Mesendoderm (in vitro differentiated cells): ENCODE results near the gene KIAA0753.

ENCODE experiments used
- DNase-seq: peaks from one replicate; pipeline ENCODE4 v3.0.0; 2013
- H2AK5ac ChIP-seq: 2 replicates; pipeline ENCODE4 v1.6.1; 2013; ENCODE audit warnings: low read length, inconsistent platforms
- H2BK120ac ChIP-seq: 2 replicates; pipeline ENCODE4 v1.6.1; 2013; ENCODE audit warnings: low read depth, mild to moderate bottlenecking, low read length, moderate library complexity, mixed read lengths
- H2BK15ac ChIP-seq: replicated peaks from 2 replicates; pipeline ENCODE4 v1.6.1; 2013; ENCODE audit warnings: low read depth, mild to moderate bottlenecking, moderate library complexity
- H2BK5ac ChIP-seq: 2 replicates; pipeline ENCODE4 v1.6.1; 2013; ENCODE audit warnings: low read length, inconsistent platforms
- H3K18ac ChIP-seq: 2 replicates; pipeline ENCODE4 v1.6.1; 2013; ENCODE audit warnings: mild to moderate bottlenecking, low read length, mixed read lengths
- H3K23ac ChIP-seq: one replicate; pipeline ENCODE4 v1.6.1; 2013; ENCODE audit warnings: low read length
- H3K27ac ChIP-seq: 2 replicates; pipeline ENCODE4 v1.5.1; 2013; ENCODE audit warnings: low read depth, mild to moderate bottlenecking, inconsistent platforms, low read length, moderate library complexity
- H3K27me3 ChIP-seq: 2 replicates; pipeline ENCODE4 v1.6.1; 2013; ENCODE audit warnings: low read length, control low read depth, mild to moderate bottlenecking, inconsistent platforms; ENCODE audit not compliant: insufficient read depth, poor library complexity
- H3K36me3 ChIP-seq: 2 replicates; pipeline ENCODE4 v1.6.1; 2013; ENCODE audit warnings: low read length, inconsistent platforms; ENCODE audit not compliant: control insufficient read depth, insufficient read depth
- H3K4ac ChIP-seq: one replicate; pipeline ENCODE4 v1.6.1; 2013; ENCODE audit warnings: low read depth, mild to moderate bottlenecking, low read length, moderate library complexity
- H3K4me1 ChIP-seq: 2 replicates; pipeline ENCODE4 v1.6.1; 2013; ENCODE audit warnings: low read depth, low read length, inconsistent platforms; ENCODE audit not compliant: control insufficient read depth
- H3K4me2 ChIP-seq: 2 replicates; pipeline ENCODE4 v1.6.1; 2013; ENCODE audit warnings: low read length
- H3K4me3 ChIP-seq: 2 replicates; pipeline ENCODE4 v1.5.1; 2013; ENCODE audit warnings: mild to moderate bottlenecking, low read length
- H3K56ac ChIP-seq: one replicate; pipeline ENCODE4 v1.6.1; 2013; ENCODE audit warnings: low read length
- H3K79me1 ChIP-seq: 2 replicates; pipeline ENCODE4 v1.6.1; 2013; ENCODE audit warnings: low read length, inconsistent platforms
- H3K79me2 ChIP-seq: 2 replicates; pipeline ENCODE4 v1.6.1; 2013; ENCODE audit warnings: mild to moderate bottlenecking, low read length; ENCODE audit not compliant: control insufficient read depth, insufficient read depth
- H3K9ac ChIP-seq: 2 replicates; pipeline ENCODE4 v1.6.1; 2013; ENCODE audit warnings: low read length, inconsistent platforms
- H4K5ac ChIP-seq: one replicate; pipeline ENCODE4 v1.6.1; 2013; ENCODE audit warnings: low read length
- H4K8ac ChIP-seq: one replicate; pipeline ENCODE4 v1.6.1; 2013; ENCODE audit warnings: low read depth, mild to moderate bottlenecking, control low read depth, low read length, moderate library complexity
- WGBS: extraction: QIAGEN DNeasy Blood & Tissue Kit; methylation state at CpG from one replicate; pipeline ENCODE4 v1.1.7; 2013; ENCODE audit warnings: low lambda C conversion rate, missing lambda C conversion rate; ENCODE audit not compliant: insufficient coverage; ENCODE audit errors: extremely low coverage; 5-methylcytosine and 5-hydroxymethylcytosine counted together

Gene KIAA0753

GRCh38 chr17:6591599-6592158 is 48.8 kb downstream of the KIAA0753 start:
- Histone ChIP-seq H3K23ac (no peak overlapping the region), H3K4me2 (no peak overlapping the region), H3K4ac (no peak overlapping the region), H3K4me1 (no peaks in the 10 kb centered on the region), H3K27me3 (no peaks in the 10 kb centered on the region), H2AK5ac (no peak overlapping the region), H2BK5ac (no peak overlapping the region), H3K27ac (peak overlapping the region; percentile 31), H3K18ac (no peak overlapping the region), H4K8ac (no peak overlapping the region), H3K4me3 (no peak overlapping the region), H2BK120ac (no peak overlapping the region), H3K79me1 (no peaks in the 10 kb centered on the region), H3K36me3 (peaks cover 11% of the 10 kb centered on the region), H3K9ac (no peak overlapping the region), H2BK15ac (no peak overlapping the region), H4K5ac (no peak overlapping the region), H3K79me2 (no peaks in the 10 kb centered on the region), H3K56ac (no peak overlapping the region)
- no CpG with 5 or more reads among the region's 7 CpGs for WGBS
- DNase-seq = no peak

- H3K4me3 ChIP-seq = no peak overlapping the region
- DNase-seq = no peak
Observed at GRCh38 chr17:6589266-6589946, 51.1 kb downstream of the KIAA0753 start.

DNA sequence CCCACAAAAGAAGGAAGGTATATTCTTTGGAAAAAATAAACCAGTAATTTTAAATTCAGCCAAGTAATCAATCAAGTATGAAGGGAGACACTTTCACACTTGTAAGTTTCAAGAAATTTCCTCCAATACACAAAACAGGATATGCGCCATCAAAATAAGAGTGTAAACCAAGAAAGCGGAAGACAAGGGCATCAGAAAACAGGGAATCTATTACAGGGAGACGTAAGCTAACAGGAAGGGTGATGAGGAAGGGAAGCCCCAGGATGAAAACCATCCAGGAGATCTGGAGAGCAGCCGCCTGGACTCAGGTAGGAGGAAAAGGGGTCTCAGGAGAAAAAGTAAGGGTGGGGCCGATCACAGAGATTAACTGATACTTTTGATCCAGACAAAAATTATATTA is 52.3 kb downstream of the KIAA0753 start:
- Histone ChIP-seq H2BK120ac (no peak overlapping the region), H3K23ac (no peak overlapping the region), H2BK5ac (no peak overlapping the region), H3K56ac (no peak overlapping the region), H3K9ac (no peak overlapping the region), H3K4ac (no peak overlapping the region), H3K18ac (no peak overlapping the region), H3K79me2 (no peaks in the 10 kb centered on the region), H4K8ac (no peak overlapping the region), H3K4me2 (no peak overlapping the region), H2AK5ac (no peak overlapping the region), H3K4me1 (no peaks in the 10 kb centered on the region), H3K27me3 (no peaks in the 10 kb centered on the region), H3K36me3 (peaks cover 13% of the 10 kb centered on the region), H2BK15ac (no peak overlapping the region), H3K79me1 (no peaks in the 10 kb centered on the region), H3K27ac (no peak overlapping the region), H3K4me3 (no peak overlapping the region), H4K5ac (no peak overlapping the region)
- no peak for DNase-seq
- WGBS = no CpG with 5 or more reads among the region's 5 CpGs

More at GRCh38 chr17:6589266-6589946, 51.1 kb downstream of the KIAA0753 start:
- Histone ChIP-seq H3K4me1 (no peaks in the 10 kb centered on the region), H3K9ac (no peak overlapping the region), H2AK5ac (no peak overlapping the region), H3K27me3 (no peaks in the 10 kb centered on the region), H4K5ac (no peak overlapping the region), H3K23ac (no peak overlapping the region), H3K4me2 (no peak overlapping the region), H4K8ac (no peak overlapping the region), H3K79me2 (no peaks in the 10 kb centered on the region), H2BK120ac (no peak overlapping the region), H3K56ac (no peak overlapping the region), H3K18ac (no peak overlapping the region), H3K4ac (no peak overlapping the region), H3K79me1 (no peaks in the 10 kb centered on the region), H2BK5ac (no peak overlapping the region), H2BK15ac (no peak overlapping the region), H3K36me3 (peaks cover 13% of the 10 kb centered on the region), H3K27ac (no peak overlapping the region)
- no CpG with 5 or more reads among the region's 15 CpGs for WGBS

- no CpG with 5 or more reads among the region's 4 CpGs for WGBS
- Histone ChIP-seq H2BK120ac (no peak overlapping the region), H3K23ac (no peak overlapping the region), H3K9ac (no peak overlapping the region), H3K27ac (no peak overlapping the region), H3K4me2 (no peak overlapping the region), H2AK5ac (no peak overlapping the region), H4K5ac (no peak overlapping the region), H3K79me1 (no peaks in the 10 kb centered on the region), H3K4me1 (no peaks in the 10 kb centered on the region), H2BK5ac (no peak overlapping the region), H4K8ac (no peak overlapping the region), H3K56ac (no peak overlapping the region), H3K4me3 (no peak overlapping the region), H3K27me3 (no peaks in the 10 kb centered on the region), H3K36me3 (peaks cover 13% of the 10 kb centered on the region), H3K79me2 (no peaks in the 10 kb centered on the region), H2BK15ac (no peak overlapping the region), H3K18ac (no peak overlapping the region), H3K4ac (no peak overlapping the region)
- no peak for DNase-seq
Observed at GRCh38 chr17:6587310-6587709, 53.2 kb downstream of the KIAA0753 start.

DNA sequence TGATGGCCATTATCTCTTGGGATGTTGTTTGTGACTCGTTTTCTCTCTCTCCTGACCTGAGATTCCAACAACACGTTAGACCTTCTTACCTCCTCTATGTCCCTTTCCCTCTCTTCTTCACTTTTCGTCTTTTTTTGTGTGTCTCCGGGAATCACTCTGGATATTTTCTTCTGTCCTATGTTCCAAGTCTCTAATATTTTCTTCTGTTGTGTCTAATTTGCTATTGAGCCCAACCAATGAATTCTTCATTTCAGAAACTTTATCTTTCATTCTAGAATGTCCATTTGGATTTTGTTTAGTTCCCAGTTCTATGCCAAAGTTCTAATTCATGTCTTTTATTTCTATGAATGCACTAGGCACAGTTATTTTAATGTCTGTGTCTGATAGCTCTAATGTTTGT is 57.1 kb downstream of the KIAA0753 start:
- Histone ChIP-seq H2AK5ac (no peak overlapping the region), H3K4me1 (no peaks in the 10 kb centered on the region), H2BK120ac (no peak overlapping the region), H4K5ac (no peak overlapping the region), H3K4me3 (no peak overlapping the region), H3K4ac (no peak overlapping the region), H3K23ac (no peak overlapping the region), H3K27ac (no peak overlapping the region), H3K56ac (no peak overlapping the region), H2BK15ac (no peak overlapping the region), H4K8ac (no peak overlapping the region), H3K4me2 (no peak overlapping the region), H3K9ac (no peak overlapping the region), H3K79me1 (no peaks in the 10 kb centered on the region), H3K36me3 (peaks cover 3% of the 10 kb centered on the region), H3K18ac (no peak overlapping the region), H3K79me2 (no peaks in the 10 kb centered on the region), H3K27me3 (no peaks in the 10 kb centered on the region), H2BK5ac (no peak overlapping the region)
- no peak for DNase-seq
- WGBS = no CpG with 5 or more reads among the region's 4 CpGs

DNA sequence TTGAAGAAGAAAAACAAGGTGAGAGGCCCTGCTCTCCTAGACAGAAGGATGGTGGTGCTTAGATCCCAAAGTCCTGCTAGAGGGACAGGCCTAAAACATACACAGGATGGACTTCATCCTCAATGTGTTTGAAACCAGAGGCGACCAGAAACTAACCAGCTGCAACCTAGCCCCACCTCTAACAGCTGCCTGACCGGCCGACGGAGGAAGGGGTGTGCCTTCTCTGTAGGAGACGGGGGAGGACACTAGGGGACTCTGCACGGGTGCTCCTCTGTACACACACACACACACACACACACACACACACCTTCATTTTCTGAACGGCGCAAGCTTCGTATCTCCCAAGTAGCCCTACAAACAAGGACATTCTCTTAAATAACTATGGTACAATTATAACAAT is 59.9 kb downstream of the KIAA0753 start:
- no peak overlapping the region for H3K9ac ChIP-seq
- no peak overlapping the region for H3K18ac ChIP-seq
- H3K27ac ChIP-seq = no peak overlapping the region
- no peaks in the 10 kb centered on the region for H3K79me1 ChIP-seq
- H3K27me3 ChIP-seq = no peaks in the 10 kb centered on the region
- H3K56ac ChIP-seq = no peak overlapping the region
- no peak overlapping the region for H2BK5ac ChIP-seq
- H2AK5ac ChIP-seq = no peak overlapping the region
- no peak for DNase-seq
- H4K8ac ChIP-seq = no peak overlapping the region
- H2BK15ac ChIP-seq = no peak overlapping the region
- no peak overlapping the region for H3K4me3 ChIP-seq
- H3K79me2 ChIP-seq = no peaks in the 10 kb centered on the region
- WGBS = no CpG with 5 or more reads among the region's 9 CpGs
- H3K4me2 ChIP-seq = no peak overlapping the region
- H3K4ac ChIP-seq = no peak overlapping the region
- H3K23ac ChIP-seq = no peak overlapping the region
- H3K4me1 ChIP-seq = no peaks in the 10 kb centered on the region
- H4K5ac ChIP-seq = no peak overlapping the region
- H2BK120ac ChIP-seq = no peak overlapping the region
- no peaks in the 10 kb centered on the region for H3K36me3 ChIP-seq
